Endothelial cell of hepatic sinusoid (primary cell): ENCODE data around the gene GATD1.
"Not testable (repeated sequence)": the region's sequence is repeated elsewhere in the genome, so short reads cannot be mapped to it uniquely, and the experiment has no call there.

Experiments
- in situ Hi-C: cut with HindIII; loops from 2 replicates; pipeline ENCODE4 v1.10.0; 2017; ENCODE audit warnings: low sequenced_read_pairs

GATD1 gene

DNA sequence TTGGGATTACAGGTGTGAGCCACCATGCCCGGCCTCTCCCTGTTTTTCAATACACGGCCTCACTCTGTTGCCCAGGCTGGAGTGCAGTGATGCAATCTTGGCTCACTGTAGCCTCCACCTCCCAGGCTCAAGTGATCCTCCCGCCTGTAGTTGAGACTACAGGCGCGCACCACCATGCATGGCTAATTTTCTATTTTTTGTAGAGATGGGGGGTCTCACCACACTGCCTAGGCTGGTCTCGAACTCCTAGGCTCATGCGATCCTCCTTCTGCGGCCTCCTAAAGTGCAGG, 11.5 kb downstream of the GATD1 start:
- in situ Hi-C loops: loop anchor here (25.0 kb wide), 1 partner anchor 103 kb away; no protein-coding TSS in a partner anchor

DNA sequence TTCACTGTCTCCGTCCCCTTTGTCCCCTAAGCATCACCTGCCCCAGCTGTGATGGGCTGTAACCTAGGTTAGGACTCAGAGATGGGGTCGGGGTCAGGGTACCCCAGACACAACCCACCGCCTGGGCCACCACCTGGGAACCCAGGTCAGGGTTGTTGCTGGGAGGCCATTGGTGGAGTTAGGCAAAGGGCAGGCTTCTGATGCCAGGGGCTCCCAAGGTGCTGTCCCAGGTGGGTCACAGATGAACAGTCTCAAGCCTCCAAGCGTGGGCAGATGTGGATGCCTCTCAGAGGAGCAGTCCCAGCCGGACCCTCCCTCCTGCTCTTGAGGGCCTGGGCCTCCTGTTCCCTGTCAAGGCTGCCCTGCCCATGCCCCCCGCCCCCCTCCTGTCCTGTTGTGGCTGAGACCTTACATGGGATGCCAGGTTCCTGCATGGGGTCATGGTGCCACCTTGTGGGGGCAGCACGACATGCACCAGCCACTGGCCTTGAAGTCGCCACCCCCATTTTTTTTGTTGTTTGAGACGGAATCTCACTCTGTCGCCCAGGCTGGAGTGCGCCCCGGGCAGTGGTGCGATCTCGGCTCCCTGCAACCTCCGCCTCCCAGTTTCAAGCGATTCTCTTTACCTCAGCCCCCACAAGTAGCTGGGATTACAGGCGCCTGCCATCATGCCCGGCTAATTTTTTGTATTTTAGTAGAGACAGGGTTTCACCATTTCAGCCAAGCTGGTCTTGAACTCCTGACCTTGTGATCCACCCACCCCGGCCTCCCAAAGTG, 12.1 kb downstream of the GATD1 start:
- in situ Hi-C loops: loop anchor here (25.0 kb wide), 1 partner anchor 103 kb away; no protein-coding TSS in a partner anchor

- in situ Hi-C loops: loop anchor here (25.0 kb wide), 1 partner anchor 102 kb away; no protein-coding TSS in a partner anchor
Measured at GRCh38 chr11:764322-765024, 12.8 kb downstream of the GATD1 start.

DNA sequence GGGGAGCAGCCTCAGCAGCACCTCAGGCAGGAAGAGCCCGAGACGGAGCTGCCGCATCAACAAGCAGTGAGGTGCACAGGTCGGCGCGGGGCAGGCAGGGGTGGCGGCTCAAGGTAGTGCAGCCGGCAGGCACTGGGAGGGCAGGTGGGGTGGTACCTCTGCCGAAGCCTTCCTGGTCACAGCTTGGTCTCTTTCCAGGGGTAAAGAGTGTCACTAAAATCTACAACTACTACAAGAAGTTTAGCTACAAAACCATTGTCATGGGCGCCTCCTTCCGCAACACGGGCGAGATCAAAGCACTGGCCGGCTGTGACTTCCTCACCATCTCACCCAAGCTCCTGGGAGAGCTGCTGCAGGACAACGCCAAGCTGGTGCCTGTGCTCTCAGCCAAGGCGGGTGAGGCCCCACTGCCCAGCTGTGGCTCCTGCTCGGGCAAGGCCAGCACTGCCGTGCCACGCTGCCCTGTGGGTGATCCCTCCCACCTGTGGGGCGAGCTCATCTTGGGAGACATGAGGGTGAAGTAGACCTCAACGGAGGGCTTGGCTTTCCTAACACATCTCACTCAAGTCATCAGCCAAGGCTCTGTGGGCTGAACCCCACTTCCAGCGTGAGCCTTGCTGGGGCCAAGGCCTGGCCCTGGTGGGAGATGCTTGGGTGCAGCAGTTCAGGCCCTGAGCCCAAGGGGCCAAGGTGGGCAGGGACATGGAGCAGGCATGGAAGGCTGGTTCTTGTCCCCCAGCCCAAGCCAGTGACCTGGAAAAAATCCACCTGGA, 13.6 kb downstream of the GATD1 start:
- in situ Hi-C loops: loop anchor here (25.0 kb wide), 1 partner anchor 101 kb away; no protein-coding TSS in a partner anchor

DNA sequence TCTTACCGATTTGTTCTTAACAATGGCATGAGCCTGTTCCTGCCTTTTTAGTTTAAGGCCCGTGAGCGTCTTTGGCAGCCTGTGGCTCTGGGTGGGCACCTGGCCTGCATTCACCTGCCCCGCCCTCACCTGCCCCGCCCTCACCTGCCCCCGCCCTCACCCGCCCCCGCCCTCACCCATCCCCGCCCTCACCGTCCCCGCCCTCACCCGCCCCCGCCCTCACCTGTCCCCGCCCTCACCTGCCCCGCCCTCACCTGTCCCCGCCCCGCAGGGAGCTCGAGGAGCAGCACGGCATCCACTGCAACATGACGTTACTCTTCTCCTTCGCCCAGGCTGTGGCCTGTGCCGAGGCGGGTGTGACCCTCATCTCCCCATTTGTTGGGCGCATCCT, 14.2 kb downstream of the GATD1 start:
- in situ Hi-C loops: loop anchor here (25.0 kb wide), 1 partner anchor 101 kb away; no protein-coding TSS in a partner anchor

DNA sequence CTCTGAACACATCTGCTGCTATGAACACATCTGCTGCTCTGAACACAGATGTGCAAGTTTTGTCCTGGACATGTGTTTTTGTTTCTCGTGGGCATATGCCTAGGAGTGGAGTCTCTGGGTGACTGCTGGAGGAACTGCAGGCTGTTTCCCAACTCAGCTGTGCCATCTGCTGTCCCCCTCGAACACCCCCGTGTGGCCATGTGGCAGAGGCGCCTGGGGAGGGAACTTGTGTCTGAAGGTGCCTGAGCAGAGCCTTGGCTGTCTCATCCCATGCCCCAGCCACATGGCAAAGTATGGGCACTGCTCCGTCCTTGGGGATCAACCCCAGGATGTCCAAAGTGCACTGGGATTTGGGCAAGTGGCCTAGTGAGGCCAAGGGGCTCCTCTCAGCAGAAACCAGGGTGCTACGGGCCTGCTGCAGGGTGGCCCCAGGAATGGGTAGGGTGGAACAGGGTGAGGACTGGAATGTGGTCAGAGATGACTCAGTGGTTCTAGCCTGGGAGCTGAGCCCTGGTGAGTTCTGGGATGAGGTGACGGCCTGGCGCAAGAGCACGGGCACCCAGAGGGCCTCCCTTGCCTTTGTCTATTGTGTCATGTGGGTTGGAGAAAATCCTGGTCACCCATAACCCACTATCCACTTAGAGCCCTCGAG, 14.7 kb downstream of the GATD1 start:
- in situ Hi-C loops: loop anchor here (25.0 kb wide), 1 partner anchor 100 kb away; no protein-coding TSS in a partner anchor

DNA sequence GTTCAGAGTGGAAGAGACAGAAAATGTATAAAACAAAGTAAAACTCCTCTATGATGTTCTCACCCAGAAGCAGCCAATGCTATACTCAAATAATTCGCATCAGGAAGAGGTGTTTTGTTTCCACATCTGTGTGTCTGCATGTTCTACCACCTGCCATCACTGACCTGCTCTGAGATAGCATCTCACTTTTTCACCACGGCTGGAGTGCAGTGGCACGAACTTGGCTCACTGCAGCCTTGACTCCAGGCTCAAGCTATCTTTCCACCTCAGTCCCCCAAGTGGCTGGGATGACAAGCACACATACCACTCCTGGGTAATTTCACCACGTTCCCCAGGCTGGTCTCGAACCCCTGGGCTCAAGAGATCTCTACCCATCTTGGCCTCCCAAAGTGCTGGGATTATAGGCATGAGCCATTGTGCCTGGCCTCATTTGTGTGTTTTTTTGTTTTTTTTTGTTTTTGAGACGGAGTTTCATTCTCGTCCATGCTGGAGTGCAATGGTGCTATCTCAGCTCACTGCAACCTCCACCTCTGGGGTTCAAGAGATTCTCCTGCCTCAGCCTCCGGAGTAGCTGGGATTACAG, 15.7 kb downstream of the GATD1 start:
- in situ Hi-C loops: loop anchor here (25.0 kb wide), 1 partner anchor 99 kb away; no protein-coding TSS in a partner anchor

DNA sequence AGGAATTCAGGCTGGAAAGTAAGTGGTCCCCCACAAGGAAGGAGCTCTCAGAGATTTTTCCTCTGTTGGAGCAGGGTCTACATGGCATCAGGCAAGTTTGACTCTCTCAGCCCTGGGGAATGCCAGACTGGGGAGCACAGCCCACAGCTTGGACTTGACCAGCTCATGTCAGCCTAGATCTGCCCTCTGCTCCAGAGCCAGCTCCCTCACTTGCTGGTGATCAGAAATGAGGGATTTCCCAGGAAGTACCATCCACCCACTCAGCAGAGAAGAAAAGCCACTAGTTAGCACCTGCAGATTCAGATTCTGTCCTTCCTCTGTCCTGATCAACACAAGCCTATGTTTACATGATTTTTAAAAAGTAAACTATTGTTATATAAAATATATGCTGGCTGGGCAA, 17.1 kb downstream of the GATD1 start:
- in situ Hi-C loops: loop anchor here (25.0 kb wide), 1 partner anchor 98 kb away; no protein-coding TSS in a partner anchor

- in situ Hi-C loops: loop anchor here (25.0 kb wide), 1 partner anchor 87 kb away; no protein-coding TSS in a partner anchor
Measured at GRCh38 chr11:749731-750130, 27.6 kb downstream of the GATD1 start.

DNA sequence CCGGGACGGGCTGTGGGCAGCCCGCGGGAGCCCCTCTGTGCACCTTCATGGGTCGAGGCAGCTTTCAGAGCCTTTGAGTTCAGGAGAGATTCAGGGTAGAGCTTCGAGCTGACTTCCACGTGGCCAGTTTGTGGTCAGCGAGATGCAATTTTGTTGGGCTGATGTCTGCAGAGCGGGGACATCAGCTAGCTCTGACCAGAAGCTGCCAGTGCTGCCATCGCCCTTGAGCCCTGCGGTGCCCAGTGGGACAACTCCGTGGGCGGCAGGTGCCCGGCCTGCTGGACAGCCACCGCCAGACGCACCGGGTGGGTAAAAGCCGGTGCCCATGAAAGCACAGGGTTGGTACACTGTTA, 29.3 kb downstream of the GATD1 start:
- in situ Hi-C loops: no loop called here

GRCh38 chr11:747158-748006, 29.9 kb downstream of the GATD1 start, which contains the start of gene TALDO1:
TSS of gene TALDO1 (plus strand) at chr11:747464. CDS start at chr11:747482, 18 bp downstream.
- in situ Hi-C loops: no loop called here

GRCh38 chr11:746289-747157, 30.8 kb downstream of the GATD1 start:
- in situ Hi-C loops: no loop called here

- in situ Hi-C loops: no loop called here
Measured at GRCh38 chr11:745428-745827, 31.9 kb downstream of the GATD1 start.

DNA sequence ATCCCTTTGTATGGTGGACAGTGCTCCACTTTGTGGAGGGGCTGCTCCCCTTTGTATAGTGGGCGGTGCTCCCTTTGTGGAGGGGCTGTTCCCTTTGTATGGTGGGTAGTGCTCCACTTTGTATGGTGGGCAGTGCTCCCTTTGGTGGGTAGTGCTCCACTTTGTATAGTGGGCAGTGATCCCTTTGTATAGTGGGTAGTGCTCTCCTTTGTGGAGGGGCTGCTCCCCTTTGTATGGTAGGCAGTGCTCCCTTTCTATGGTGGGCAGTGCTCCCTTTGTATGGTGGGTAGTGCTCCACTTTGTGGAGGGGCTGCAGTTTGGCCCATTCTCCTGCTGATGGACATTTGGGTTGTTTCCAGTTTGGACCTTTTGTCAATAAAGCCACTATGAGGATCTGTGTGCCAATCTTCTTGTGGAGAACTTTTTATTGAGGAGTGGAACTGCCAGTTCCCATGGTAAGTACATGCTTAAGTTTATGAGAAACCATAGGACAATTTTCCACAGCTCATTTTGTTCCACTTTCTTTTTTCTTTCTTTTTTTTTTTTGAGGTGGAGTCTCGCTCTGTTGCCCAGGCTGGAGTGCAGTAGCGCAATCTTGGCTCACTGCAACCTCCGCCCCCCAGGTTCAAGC, 34.6 kb downstream of the GATD1 start:
- in situ Hi-C loops: no loop called here

DNA sequence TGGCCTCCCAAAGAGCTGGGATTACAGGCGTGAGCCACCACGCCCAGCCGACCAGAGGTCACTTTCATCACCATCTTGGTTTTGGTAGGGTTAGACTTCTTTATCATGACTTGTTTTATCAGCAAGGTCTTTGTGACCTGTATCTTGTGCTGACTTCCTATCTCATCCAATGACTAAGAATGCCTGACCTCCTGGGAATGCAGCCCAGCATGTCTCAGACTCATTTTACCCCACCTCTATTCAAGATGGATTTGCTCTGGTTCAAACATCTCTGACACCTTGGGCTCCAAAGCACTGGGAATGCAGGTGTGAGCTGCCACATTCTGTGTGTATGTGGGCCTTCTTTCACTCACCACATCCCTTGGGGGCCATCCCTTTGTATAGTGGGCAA, 35.1 kb downstream of the GATD1 start:
- in situ Hi-C loops: no loop called here

DNA sequence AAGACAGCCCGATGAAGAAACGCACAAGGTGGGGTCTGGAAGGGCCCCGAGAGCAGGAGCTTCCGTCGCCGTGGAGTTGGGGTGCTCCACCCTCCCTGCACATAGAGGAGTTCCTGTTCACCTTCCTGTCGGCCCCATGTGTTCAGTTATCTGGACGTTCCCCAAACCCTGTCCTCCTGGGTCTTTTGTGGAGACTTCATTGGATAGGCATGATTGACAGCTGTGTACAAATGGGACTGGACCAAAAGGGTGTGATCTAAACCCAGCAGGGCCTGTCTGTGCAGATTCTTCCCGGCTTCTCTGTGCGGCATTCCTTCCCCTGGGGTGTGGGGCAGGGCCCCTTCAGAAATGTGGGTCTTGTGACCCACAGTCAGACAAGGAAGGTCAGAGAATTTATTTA, 39.4 kb downstream of the GATD1 start:
- in situ Hi-C loops: not testable (repeated sequence)

- in situ Hi-C loops: no loop called here
Measured at GRCh38 chr11:737366-737765, 39.9 kb downstream of the GATD1 start.

- in situ Hi-C loops: not testable (repeated sequence)
Measured at GRCh38 chr11:734541-734940, 42.7 kb downstream of the GATD1 start.
